ENCODE data around the gene ZBTB16. TPM values are rescaled to one million over a fixed set of nuclear protein-coding genes. Genes with fewer than 3 reads are reported as not detected.

Gene ZBTB16
- total RNA-seq, 4 donors from 2014 or later = 10.4 to 137 (median 18.8) TPM

GRCh38 chr11:114070464-114071139 is 11.1 kb downstream of the ZBTB16 start:
- Histone ChIP-seq H3K4me3 (peak overlapping the region in 2 of 4 donors; percentile 3 to 32), H3K27ac (peak overlapping the region in 1 of 4 donors; percentile 58), H3K27me3 (no peaks in the 10 kb centered on the region), H3K4me1 (peaks cover 5 to 89% (median 33%) of the 10 kb centered on the region in 3 donors), H3K9me3 (no peaks in the 10 kb centered on the region), H3K36me3 (peaks cover 0 to 91% (median 9%) of the 10 kb centered on the region in 3 donors)
- DNase-seq = no peak
- TF ChIP-seq POLR2A (IDR thresholded peaks at IDR 0.05) (no peak), CTCF (IDR thresholded peaks at IDR 0.05) (no peak)
- 82 to 86% methylated on average over 6 to 7 of the region's 7 CpGs for WGBS, 2 donors
- intact Hi-C loops (cut with DNase I) = no loop called here

GRCh38 chr11:114073007-114073827 is 13.7 kb downstream of the ZBTB16 start:
- H3K27ac ChIP-seq = peak overlapping the region in 2 of 4 donors; percentile 19 to 31
- H3K4me1 ChIP-seq = peaks cover 7 to 92% (median 43%) of the 10 kb centered on the region in 3 donors
- intact Hi-C loops (cut with DNase I) = no loop called here
- TF ChIP-seq POLR2A (IDR thresholded peaks at IDR 0.05) = no peak
- no peak for DNase-seq
- H3K9me3 ChIP-seq = no peaks in the 10 kb centered on the region
- peaks cover 0 to 5% (median 0%) of the 10 kb centered on the region in 4 donors for H3K27me3 ChIP-seq
- peak overlapping the region in 2 of 4 donors; percentile 21 to 41 for H3K4me3 ChIP-seq
- WGBS, 2 donors = 75 to 83% methylated on average over 9 of the region's 9 CpGs
- H3K36me3 ChIP-seq = peaks cover 0 to 91% (median 0%) of the 10 kb centered on the region in 3 donors

GRCh38 chr11:114073828-114074381 is 14.4 kb downstream of the ZBTB16 start:
- H3K27me3 ChIP-seq = peaks cover 0 to 5% (median 0%) of the 10 kb centered on the region in 4 donors
- intact Hi-C loops (cut with DNase I) = no loop called here
- H3K4me3 ChIP-seq = peak overlapping the region in 2 of 4 donors; percentile 21 to 41
- 83 to 85% methylated on average over 8 to 11 of the region's 11 CpGs for WGBS, 2 donors
- H3K36me3 ChIP-seq = peaks cover 0 to 91% (median 0%) of the 10 kb centered on the region in 3 donors
- peak overlapping the region in 3 of 4 donors; percentile 11 to 31 (median 19) for H3K27ac ChIP-seq
- H3K4me1 ChIP-seq = peaks cover 8 to 92% (median 49%) of the 10 kb centered on the region in 3 donors
- no peak for DNase-seq
- TF ChIP-seq CTCF (IDR thresholded peaks at IDR 0.05) = no peak
- no peaks in the 10 kb centered on the region for H3K9me3 ChIP-seq

GRCh38 chr11:114074546-114075343 is 15.2 kb downstream of the ZBTB16 start:
- WGBS, 2 donors = 76 to 90% methylated on average over 10 to 16 of the region's 21 CpGs
- peak overlapping the region in 2 of 4 donors; percentile 21 to 41 for H3K4me3 ChIP-seq
- peaks cover 0 to 83% (median 0%) of the 10 kb centered on the region in 3 donors for H3K36me3 ChIP-seq
- H3K9me3 ChIP-seq = no peaks in the 10 kb centered on the region
- TF ChIP-seq CTCF (IDR thresholded peaks at IDR 0.05) (no peak), POLR2A (IDR thresholded peaks at IDR 0.05) (no peak)
- peaks cover 0 to 5% (median 0%) of the 10 kb centered on the region in 4 donors for H3K27me3 ChIP-seq
- H3K4me1 ChIP-seq = peaks cover 16 to 92% (median 57%) of the 10 kb centered on the region in 3 donors
- peak overlapping the region in 3 of 4 donors; percentile 11 to 48 (median 31) for H3K27ac ChIP-seq
- intact Hi-C loops (cut with DNase I) = no loop called here
- no peak for DNase-seq

GRCh38 chr11:114075344-114075610 is 15.8 kb downstream of the ZBTB16 start:
- H3K27ac ChIP-seq = peak overlapping the region in 2 of 4 donors; percentile 51 to 67
- peak overlapping the region in 3 of 4 donors; percentile 13 to 24 (median 21) for H3K4me3 ChIP-seq
- DNase-seq = no peak
- peaks cover 0 to 80% (median 0%) of the 10 kb centered on the region in 3 donors for H3K36me3 ChIP-seq
- 92 to 100% methylated on average over 6 of the region's 6 CpGs for WGBS, 2 donors
- TF ChIP-seq POLR2A (IDR thresholded peaks at IDR 0.05) (no peak), CTCF (IDR thresholded peaks at IDR 0.05) (no peak)
- intact Hi-C loops (cut with DNase I) = no loop called here
- no peaks in the 10 kb centered on the region for H3K9me3 ChIP-seq
- H3K4me1 ChIP-seq = peaks cover 20 to 95% (median 57%) of the 10 kb centered on the region in 3 donors
- peaks cover 0 to 5% (median 0%) of the 10 kb centered on the region in 4 donors for H3K27me3 ChIP-seq

All from esophagus squamous epithelium (tissue), 5 donors.